Measurements from ENCODE around the gene NCAM2. TPM values are rescaled to one million over a fixed set of nuclear protein-coding genes. Genes with fewer than 3 reads are reported as not detected.

The NCAM2 gene
- total RNA-seq, 1 experiment from 2014 or later, result 0.48 TPM

- Histone ChIP-seq H3K4me3 (ENCODE audit: insufficient read depth, low read depth, low read length) (no peak overlapping the region), H3K27me3 (ENCODE audit: control insufficient read depth, insufficient read depth, low read length) (no peaks in the 10 kb centered on the region), H3K36me3 (replicated peaks; ENCODE audit: control insufficient read depth, insufficient read depth, low read length) (no peaks in the 10 kb centered on the region)
- DNase-seq, result no peak
These were observed 437.9 kb downstream of the NCAM2 start for GRCh38 chr21:21436012-21436534.

GRCh38 chr21:21439761-21440160 is 441.6 kb downstream of the NCAM2 start:
- DNase-seq, result no peak
- Histone ChIP-seq H3K36me3 (replicated peaks; ENCODE audit: control insufficient read depth, insufficient read depth, low read length) (no peaks in the 10 kb centered on the region), H3K27me3 (ENCODE audit: control insufficient read depth, insufficient read depth, low read length) (no peaks in the 10 kb centered on the region), H3K4me3 (ENCODE audit: insufficient read depth, low read depth, low read length) (no peak overlapping the region)

- H3K36me3 ChIP-seq (replicated peaks; ENCODE audit: control insufficient read depth, insufficient read depth, low read length), result no peaks in the 10 kb centered on the region
- no peak for DNase-seq
- no peak overlapping the region for H3K4me3 ChIP-seq (ENCODE audit: insufficient read depth, low read depth, low read length)
- no peaks in the 10 kb centered on the region for H3K27me3 ChIP-seq (ENCODE audit: control insufficient read depth, insufficient read depth, low read length)
These were observed 458.9 kb downstream of the NCAM2 start for GRCh38 chr21:21457077-21457476.

- no peaks in the 10 kb centered on the region for H3K27me3 ChIP-seq (ENCODE audit: control insufficient read depth, insufficient read depth, low read length)
- no peaks in the 10 kb centered on the region for H3K36me3 ChIP-seq (replicated peaks; ENCODE audit: control insufficient read depth, insufficient read depth, low read length)
- DNase-seq, result no peak
- H3K4me3 ChIP-seq (ENCODE audit: insufficient read depth, low read depth, low read length), result no peak overlapping the region
These were observed 460.0 kb downstream of the NCAM2 start for GRCh38 chr21:21458124-21458631.

- H3K27me3 ChIP-seq (ENCODE audit: control insufficient read depth, insufficient read depth, low read length), result no peaks in the 10 kb centered on the region
- H3K4me3 ChIP-seq (ENCODE audit: insufficient read depth, low read depth, low read length), result no peak overlapping the region
- DNase-seq, result no peak
- H3K36me3 ChIP-seq (replicated peaks; ENCODE audit: control insufficient read depth, insufficient read depth, low read length), result no peaks in the 10 kb centered on the region
These were observed 462.8 kb downstream of the NCAM2 start for GRCh38 chr21:21460979-21461378.

- DNase-seq, result no peak
- no peaks in the 10 kb centered on the region for H3K36me3 ChIP-seq (replicated peaks; ENCODE audit: control insufficient read depth, insufficient read depth, low read length)
- no peaks in the 10 kb centered on the region for H3K27me3 ChIP-seq (ENCODE audit: control insufficient read depth, insufficient read depth, low read length)
- H3K4me3 ChIP-seq (ENCODE audit: insufficient read depth, low read depth, low read length), result no peak overlapping the region
These were observed 465.2 kb downstream of the NCAM2 start for GRCh38 chr21:21463456-21463855.

GRCh38 chr21:21464684-21465083 is 466.5 kb downstream of the NCAM2 start:
- no peak for DNase-seq
- Histone ChIP-seq H3K4me3 (ENCODE audit: insufficient read depth, low read depth, low read length) (no peak overlapping the region), H3K36me3 (replicated peaks; ENCODE audit: control insufficient read depth, insufficient read depth, low read length) (no peaks in the 10 kb centered on the region), H3K27me3 (ENCODE audit: control insufficient read depth, insufficient read depth, low read length) (no peaks in the 10 kb centered on the region)

- no peaks in the 10 kb centered on the region for H3K27me3 ChIP-seq (ENCODE audit: control insufficient read depth, insufficient read depth, low read length)
- DNase-seq, result no peak
- H3K4me3 ChIP-seq (ENCODE audit: insufficient read depth, low read depth, low read length), result no peak overlapping the region
- H3K36me3 ChIP-seq (replicated peaks; ENCODE audit: control insufficient read depth, insufficient read depth, low read length), result no peaks in the 10 kb centered on the region
These were observed 468.5 kb downstream of the NCAM2 start for GRCh38 chr21:21466752-21467151.

GRCh38 chr21:21468003-21468402 is 469.8 kb downstream of the NCAM2 start:
- no peak for DNase-seq
- no peaks in the 10 kb centered on the region for H3K36me3 ChIP-seq (replicated peaks; ENCODE audit: control insufficient read depth, insufficient read depth, low read length)
- no peaks in the 10 kb centered on the region for H3K27me3 ChIP-seq (ENCODE audit: control insufficient read depth, insufficient read depth, low read length)
- no peak overlapping the region for H3K4me3 ChIP-seq (ENCODE audit: insufficient read depth, low read depth, low read length)

- DNase-seq, result no peak
- H3K4me3 ChIP-seq (ENCODE audit: insufficient read depth, low read depth, low read length), result no peak overlapping the region
- H3K36me3 ChIP-seq (replicated peaks; ENCODE audit: control insufficient read depth, insufficient read depth, low read length), result no peaks in the 10 kb centered on the region
- H3K27me3 ChIP-seq (ENCODE audit: control insufficient read depth, insufficient read depth, low read length), result no peaks in the 10 kb centered on the region
These were observed 483.0 kb downstream of the NCAM2 start for GRCh38 chr21:21481239-21481638.

GRCh38 chr21:21508859-21509258 is 510.6 kb downstream of the NCAM2 start:
- no peak for DNase-seq
- no peak overlapping the region for H3K4me3 ChIP-seq (ENCODE audit: insufficient read depth, low read depth, low read length)
- no peaks in the 10 kb centered on the region for H3K27me3 ChIP-seq (ENCODE audit: control insufficient read depth, insufficient read depth, low read length)
- no peaks in the 10 kb centered on the region for H3K36me3 ChIP-seq (replicated peaks; ENCODE audit: control insufficient read depth, insufficient read depth, low read length)

GRCh38 chr21:21530680-21531079 is 532.5 kb downstream of the NCAM2 start:
- no peak for DNase-seq
- Histone ChIP-seq H3K36me3 (replicated peaks; ENCODE audit: control insufficient read depth, insufficient read depth, low read length) (no peaks in the 10 kb centered on the region), H3K27me3 (ENCODE audit: control insufficient read depth, insufficient read depth, low read length) (no peaks in the 10 kb centered on the region), H3K4me3 (ENCODE audit: insufficient read depth, low read depth, low read length) (no peak overlapping the region)

- Histone ChIP-seq H3K36me3 (replicated peaks; ENCODE audit: control insufficient read depth, insufficient read depth, low read length) (no peaks in the 10 kb centered on the region), H3K27me3 (ENCODE audit: control insufficient read depth, insufficient read depth, low read length) (no peaks in the 10 kb centered on the region), H3K4me3 (ENCODE audit: insufficient read depth, low read depth, low read length) (no peak overlapping the region)
- DNase-seq, result no peak
These were observed 549.3 kb downstream of the NCAM2 start for GRCh38 chr21:21547368-21547953.

- DNase-seq, result no peak
These were observed 561.3 kb downstream of the NCAM2 start for GRCh38 chr21:21559285-21560045.

More at GRCh38 chr21:21559285-21560045, 561.3 kb downstream of the NCAM2 start:
- Histone ChIP-seq H3K4me3 (ENCODE audit: insufficient read depth, low read depth, low read length) (no peak overlapping the region), H3K36me3 (replicated peaks; ENCODE audit: control insufficient read depth, insufficient read depth, low read length) (no peaks in the 10 kb centered on the region), H3K27me3 (ENCODE audit: control insufficient read depth, insufficient read depth, low read length) (no peaks in the 10 kb centered on the region)
